ENCODE data around the gene PRIMPOL. TPM values are rescaled to one million over a fixed set of nuclear protein-coding genes. Genes with fewer than 3 reads are reported as not detected.

Gene PRIMPOL
- total RNA-seq, 2 donors from 2014 or later, result 23.6 to 35.7 TPM

- no peak for TF ChIP-seq CTCF (IDR thresholded peaks at IDR 0.05)
- DNase-seq (ENCODE audit: low spot score) (no peak), ATAC-seq (ENCODE audit: insufficient number of reproducible peaks, low FRiP score, low read depth) (no peak)
- Histone ChIP-seq H3K4me1 (ENCODE audit: control insufficient read depth in 1 of 2, low read depth in 2 of 2) (peaks cover 0 to 5% of the 10 kb centered on the region in 2 donors), H3K36me3 (peaks cover 36% of the 10 kb centered on the region), H3K9me3 (no peaks in the 10 kb centered on the region), H3K27ac (no peak overlapping the region), H3K4me3 (no peak overlapping the region), H3K27me3 (replicated peaks; ENCODE audit: insufficient read depth) (no peaks in the 10 kb centered on the region)
Observed at GRCh38 chr4:184635381-184635780, 14.2 kb upstream of the PRIMPOL start.

DNA sequence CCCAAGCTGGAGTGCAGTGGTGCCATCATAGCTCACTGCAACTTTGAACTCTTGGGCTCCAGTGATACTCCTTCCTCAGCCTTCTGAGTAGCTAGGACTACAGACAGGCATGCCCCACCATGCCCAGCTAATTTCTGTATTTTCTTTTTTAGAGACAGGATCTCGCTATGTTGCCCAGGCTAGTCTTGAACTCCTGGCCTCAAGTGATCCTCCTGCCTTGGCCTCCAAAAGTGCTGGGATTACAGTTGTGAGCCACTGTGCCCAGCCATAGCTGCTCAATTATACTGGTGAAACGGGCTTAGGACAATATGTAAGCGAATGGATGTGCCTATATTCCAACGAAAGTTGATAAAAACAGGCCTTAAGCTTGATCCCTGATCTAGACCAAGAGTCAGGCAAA is 13.4 kb upstream of the PRIMPOL start:
- ATAC-seq (ENCODE audit: insufficient number of reproducible peaks, low FRiP score, low read depth) (no peak), DNase-seq (ENCODE audit: low spot score) (no peak)
- Histone ChIP-seq H3K9me3 (no peaks in the 10 kb centered on the region), H3K27me3 (replicated peaks; ENCODE audit: insufficient read depth) (no peaks in the 10 kb centered on the region), H3K4me3 (no peak overlapping the region), H3K36me3 (peaks cover 28% of the 10 kb centered on the region), H3K27ac (no peak overlapping the region), H3K4me1 (ENCODE audit: control insufficient read depth in 1 of 2, low read depth in 2 of 2) (peaks cover 0 to 5% of the 10 kb centered on the region in 2 donors)
- no peak for TF ChIP-seq CTCF (IDR thresholded peaks at IDR 0.05)

DNA sequence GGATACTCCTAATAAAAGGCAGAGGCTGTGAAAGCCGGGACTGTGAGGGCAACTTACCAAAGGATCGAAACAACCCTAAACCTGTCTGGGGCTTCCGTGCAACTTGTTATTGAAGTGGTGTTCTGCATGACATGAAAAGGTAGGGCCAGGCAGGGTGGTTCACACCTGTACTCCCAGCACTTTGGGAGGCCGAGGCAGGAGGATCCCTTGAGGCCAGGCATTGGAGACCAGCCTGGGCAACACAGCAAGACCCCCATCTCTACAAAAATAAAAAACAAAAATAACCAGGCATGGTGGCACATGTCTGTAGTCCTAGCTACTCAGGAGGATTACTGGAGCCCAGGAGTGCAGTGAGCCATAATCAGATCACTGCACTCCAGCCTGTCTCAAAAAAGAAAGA is 12.6 kb upstream of the PRIMPOL start:
- Histone ChIP-seq H3K4me1 (ENCODE audit: control insufficient read depth in 1 of 2, low read depth in 2 of 2) (peaks cover 0 to 5% of the 10 kb centered on the region in 2 donors), H3K27me3 (replicated peaks; ENCODE audit: insufficient read depth) (no peaks in the 10 kb centered on the region), H3K9me3 (no peaks in the 10 kb centered on the region), H3K27ac (no peak overlapping the region), H3K36me3 (peaks cover 25% of the 10 kb centered on the region), H3K4me3 (no peak overlapping the region)
- no peak for TF ChIP-seq CTCF (IDR thresholded peaks at IDR 0.05)
- ATAC-seq (ENCODE audit: insufficient number of reproducible peaks, low FRiP score, low read depth) (no peak), DNase-seq (ENCODE audit: low spot score) (no peak)

DNA sequence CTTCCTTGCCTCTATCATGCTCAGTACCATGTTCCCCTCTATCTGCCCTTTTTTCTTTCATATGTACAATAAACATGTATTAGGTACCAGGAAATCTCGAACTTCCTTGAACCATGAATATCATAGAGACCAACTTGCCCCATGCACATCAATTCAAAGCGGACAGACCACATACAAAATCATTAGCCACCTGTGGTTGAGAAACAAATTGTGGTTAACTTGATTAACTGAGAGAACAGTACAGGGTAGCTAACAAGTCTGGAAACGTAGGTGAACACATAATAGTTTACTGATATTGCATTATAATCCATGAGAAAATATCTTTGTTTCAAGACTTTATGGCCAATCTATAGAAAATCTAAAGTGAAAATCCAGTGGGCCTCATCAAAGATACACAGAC is 8.5 kb upstream of the PRIMPOL start:
- H3K36me3 ChIP-seq, result peaks cover 12% of the 10 kb centered on the region
- ATAC-seq (ENCODE audit: insufficient number of reproducible peaks, low FRiP score, low read depth) (no peak), DNase-seq (ENCODE audit: low spot score) (no peak)
- no peak overlapping the region for H3K27ac ChIP-seq
- no peaks in the 10 kb centered on the region for H3K9me3 ChIP-seq
- no peaks in the 10 kb centered on the region for H3K27me3 ChIP-seq (replicated peaks; ENCODE audit: insufficient read depth)
- peaks cover 14 to 37% of the 10 kb centered on the region in 2 donors for H3K4me1 ChIP-seq (ENCODE audit: control insufficient read depth in 1 of 2, low read depth in 2 of 2)
- no peak overlapping the region for H3K4me3 ChIP-seq
- no peak for TF ChIP-seq CTCF (IDR thresholded peaks at IDR 0.05)

- Histone ChIP-seq H3K4me3 (no peak overlapping the region), H3K9me3 (no peaks in the 10 kb centered on the region), H3K27me3 (replicated peaks; ENCODE audit: insufficient read depth) (no peaks in the 10 kb centered on the region), H3K36me3 (peaks cover 10% of the 10 kb centered on the region), H3K4me1 (ENCODE audit: control insufficient read depth in 1 of 2, low read depth in 2 of 2) (peaks cover 18 to 41% of the 10 kb centered on the region in 2 donors), H3K27ac (no peak overlapping the region)
- DNase-seq (ENCODE audit: low spot score) (no peak), ATAC-seq (ENCODE audit: insufficient number of reproducible peaks, low FRiP score, low read depth) (no peak)
- TF ChIP-seq CTCF (IDR thresholded peaks at IDR 0.05), result no peak
Observed at GRCh38 chr4:184641451-184641850, 8.1 kb upstream of the PRIMPOL start.

Measured in thoracic aorta (tissue), 2 donors.